GM18505 (cell line): ENCODE measurements around the gene CAVIN2.
"Not testable (repeated sequence)": the region's sequence is repeated elsewhere in the genome, so short reads cannot be mapped to it uniquely, and the experiment has no call there.

ENCODE experiments used
- ATAC-seq: cut with Tn5 transposase; IDR thresholded peaks from one replicate; pipeline ENCODE4 v1.9.1; 2021; ENCODE audit not compliant: unreplicated experiment
- POLR2A ChIP-seq: IDR thresholded peaks from 4 replicates; pipeline ENCODE4 v1.6.1; 2011; ENCODE audit warnings: borderline replicate concordance; ENCODE audit not compliant: insufficient read depth, insufficient read length; ENCODE audit errors: extremely low read depth

CAVIN2 gene

GRCh38 chr2:191786694-191787093, 60.2 kb downstream of the CAVIN2 start:
- ATAC-seq = no peak
- no peak for TF ChIP-seq POLR2A

- not testable (repeated sequence) for ATAC-seq
These were observed 61.2 kb downstream of the CAVIN2 start for GRCh38 chr2:191785651-191786050.
